OCI-LY7 (cell line): Measurements from ENCODE around the gene FOLR1. TPM values are rescaled to one million over a fixed set of nuclear protein-coding genes. Genes with fewer than 3 reads are reported as not detected.
A peak's percentile ranks its signal among the peaks of the same experiment; 100 is the strongest.

Experiments used
- BruUV-seq: library from RNA; stranded (reverse); fragments of 400-500 nt; replicated peaks from 2 replicates; lab custom pipeline; 2021; lab: Mats Ljungman, UMichigan
- CTCF ChIA-PET: fragments of 300-600 bp; sonication (Branson Sonifier 250); formaldehyde crosslinking; loops from one replicate; lab custom pipeline; 2022; ENCODE audit warnings: antibody characterized with exemption; ENCODE audit not compliant: unreplicated experiment; lab: Charles Lee
- POLR2A ChIA-PET: fragments of 300-600 bp; sonication (Branson Sonifier 250); formaldehyde crosslinking; loops from one replicate; lab custom pipeline; 2022; ENCODE audit warnings: antibody characterized with exemption; lab: Charles Lee
- DNase-seq: peaks from one replicate; pipeline ENCODE4 v3.0.0-alpha.2; 2015; ENCODE audit warnings: low spot score
- H2AFZ ChIP-seq: fragments of 200-600 bp; sonication (generic), shearing (Covaris generic); 2 replicates; pipeline ENCODE4 v1.6.1; 2014; ENCODE audit warnings: mild to moderate bottlenecking, antibody characterized with exemption, low read length, moderate library complexity
- H3K27ac ChIP-seq: fragments of 200-600 bp; sonication (generic); 2 replicates; pipeline ENCODE4 v1.5.1; 2014; ENCODE audit warnings: mixed run types, low read depth, mild to moderate bottlenecking, moderate library complexity, low read length, inconsistent platforms; ENCODE audit not compliant: poor library complexity, severe bottlenecking
- H3K36me3 ChIP-seq: fragments of 200-600 bp; sonication (generic); 2 replicates; pipeline ENCODE4 v1.6.1; 2014; ENCODE audit warnings: mild to moderate bottlenecking, antibody characterized with exemption, low read length, moderate library complexity, mixed read lengths; ENCODE audit not compliant: insufficient read depth
- H3K4me1 ChIP-seq: fragments of 200-600 bp; sonication (generic); 2 replicates; pipeline ENCODE4 v1.5.1; 2014; ENCODE audit warnings: mild to moderate bottlenecking, low read length; ENCODE audit not compliant: insufficient read depth, poor library complexity, severe bottlenecking
- H3K4me2 ChIP-seq: fragments of 200-600 bp; sonication (generic); 2 replicates; pipeline ENCODE4 v1.6.1; 2014; ENCODE audit warnings: mild to moderate bottlenecking, low read length
- H3K4me3 ChIP-seq: fragments of 200-600 bp; sonication (generic); 2 replicates; pipeline ENCODE4 v1.5.1; 2014; ENCODE audit warnings: mild to moderate bottlenecking, low read depth, low read length; ENCODE audit not compliant: poor library complexity, severe bottlenecking
- H3K79me2 ChIP-seq: fragments of 200-600 bp; sonication (generic); 2 replicates; pipeline ENCODE4 v1.6.1; 2016; ENCODE audit warnings: low read depth, mild to moderate bottlenecking, low read length, moderate library complexity, mixed read lengths; ENCODE audit not compliant: insufficient read depth
- H3K9me2 ChIP-seq: fragments of 200-600 bp; sonication (generic); 2 replicates; pipeline ENCODE4 v1.6.1; 2016; ENCODE audit warnings: mild to moderate bottlenecking, low read length, mixed read lengths; ENCODE audit not compliant: insufficient read depth
- H3K9me3 ChIP-seq: fragments of 200-600 bp; sonication (generic); 2 replicates; pipeline ENCODE4 v1.6.1; 2014; ENCODE audit warnings: mild to moderate bottlenecking, mixed run types, low read length, mixed read lengths
- H4K20me1 ChIP-seq: fragments of 200-600 bp; sonication (generic); 2 replicates; pipeline ENCODE4 v1.6.1; 2014; ENCODE audit warnings: mild to moderate bottlenecking, antibody characterized with exemption, low read length, moderate library complexity, mixed read lengths; ENCODE audit not compliant: insufficient read depth
- CTCF ChIP-seq: fragments of 200-600 bp; sonication (generic); conservative IDR thresholded peaks from 2 replicates; pipeline ENCODE4 v1.5.1; 2014; ENCODE audit warnings: mild to moderate bottlenecking, antibody characterized with exemption, low read length, moderate library complexity, mixed read lengths
- EZH2phosphoT487 ChIP-seq: fragments of 200-600 bp; sonication (generic); IDR thresholded peaks from 2 replicates; pipeline ENCODE4 v1.6.1; 2018; ENCODE audit warnings: low read depth, borderline replicate concordance, mild to moderate bottlenecking, mixed run types, antibody characterized with exemption, low read length, moderate library complexity, mixed read lengths
- intact Hi-C: fragments of 100-400 bp; cut with micrococcal nuclease; formaldehyde crosslinking; loops from one replicate; pipeline ENCODE4 v1.10.0; 2022; ENCODE audit not compliant: unreplicated experiment
- total RNA-seq, 2 experiments: library from RNA; depleted of rRNA in 1 of 2; stranded (reverse); fragments of >200 nt in 1 of 2; shearing (Covaris generic) in 1 of 2; gene quantifications; 2 replicates each; pipeline ENCODE4 v1.2.3, GENCODE V29; 2014 to 2022

Gene FOLR1
- total RNA-seq, 2 experiments from 2014 or later = not detected

- no TSS peak for BruUV-seq
- intact Hi-C loops = loop anchor here (1.0 to 5.0 kb wide), 4 partner anchors 111 to 929 kb away; partner anchors contain the start of genes ANAPC15 and CLPB
- H3K4me1 ChIP-seq = peaks cover 51% of the 10 kb centered on the region
- no peaks in the 10 kb centered on the region for H3K9me2 ChIP-seq
- ChIA-PET CTCF (interaction anchor here (0.6 kb wide), 2 partner anchors 15 to 571 kb away, joined by 3 read pairs; no protein-coding TSS in a partner anchor), POLR2A (interaction anchor here (0.7 to 1.0 kb wide), 2 partner anchors 19 to 63 kb away, joined by 3 to 4 read pairs; no protein-coding TSS in a partner anchor)
- H4K20me1 ChIP-seq = no peaks in the 10 kb centered on the region
- TF ChIP-seq EZH2phosphoT487 (no peak), CTCF (0 out of 2 replicates have a peak, but pooled peaks have one; percentile 20)
- H3K4me2 ChIP-seq = peak overlapping the region; percentile 97
- H3K79me2 ChIP-seq = peaks cover 26% of the 10 kb centered on the region; the same call in 1 of the 2 replicates
- DNase-seq = peak; percentile 99
- peaks cover 18% of the 10 kb centered on the region; the same call in 1 of the 2 replicates for H3K36me3 ChIP-seq
- H3K9me3 ChIP-seq = no peaks in the 10 kb centered on the region
- H3K4me3 ChIP-seq = peak overlapping the region; percentile 77
- peak overlapping the region; percentile 91 for H3K27ac ChIP-seq
- H2AFZ ChIP-seq = peak overlapping the region; percentile 34; the same call in 1 of the 2 replicates
Measured at GRCh38 chr11:72222907-72223614, 31.1 kb downstream of the FOLR1 start.

GRCh38 chr11:72223615-72224563 lies 31.9 kb downstream of the FOLR1 start:
- H3K36me3 ChIP-seq = peaks cover 25% of the 10 kb centered on the region; the same call in 1 of the 2 replicates
- H2AFZ ChIP-seq = peak overlapping the region; percentile 34; the same call in 1 of the 2 replicates
- no peak for TF ChIP-seq EZH2phosphoT487
- no peak for TF ChIP-seq CTCF
- BruUV-seq = no TSS peak
- H3K79me2 ChIP-seq = peaks cover 26% of the 10 kb centered on the region; the same call in 1 of the 2 replicates
- ChIA-PET POLR2A (interaction anchor here (0.7 to 1.0 kb wide), 2 partner anchors 19 to 776 kb away, joined by 3 to 4 read pairs; partner anchors contain the start of gene DHCR7), CTCF (no interaction called here)
- no peaks in the 10 kb centered on the region for H3K9me2 ChIP-seq
- intact Hi-C loops = loop anchor here (1.0 to 5.0 kb wide), 5 partner anchors 14 to 928 kb away; partner anchors contain the start of genes ANAPC15 and CLPB
- H4K20me1 ChIP-seq = no peaks in the 10 kb centered on the region
- no peaks in the 10 kb centered on the region for H3K9me3 ChIP-seq
- peak overlapping the region; percentile 91 for H3K27ac ChIP-seq
- H3K4me2 ChIP-seq = peak overlapping the region; percentile 97
- peaks cover 49% of the 10 kb centered on the region for H3K4me1 ChIP-seq
- DNase-seq = peak; percentile 57
- H3K4me3 ChIP-seq = peak overlapping the region; percentile 77
